ENCODE data around the gene PTP4A2. TPM values are rescaled to one million over a fixed set of nuclear protein-coding genes. Genes with fewer than 3 reads are reported as not detected.
A peak's percentile ranks its signal among the peaks of the same experiment; 100 is the strongest.

PTP4A2 gene
- total RNA-seq, 2 donors from 2014 or later = 269 to 384 TPM

DNA sequence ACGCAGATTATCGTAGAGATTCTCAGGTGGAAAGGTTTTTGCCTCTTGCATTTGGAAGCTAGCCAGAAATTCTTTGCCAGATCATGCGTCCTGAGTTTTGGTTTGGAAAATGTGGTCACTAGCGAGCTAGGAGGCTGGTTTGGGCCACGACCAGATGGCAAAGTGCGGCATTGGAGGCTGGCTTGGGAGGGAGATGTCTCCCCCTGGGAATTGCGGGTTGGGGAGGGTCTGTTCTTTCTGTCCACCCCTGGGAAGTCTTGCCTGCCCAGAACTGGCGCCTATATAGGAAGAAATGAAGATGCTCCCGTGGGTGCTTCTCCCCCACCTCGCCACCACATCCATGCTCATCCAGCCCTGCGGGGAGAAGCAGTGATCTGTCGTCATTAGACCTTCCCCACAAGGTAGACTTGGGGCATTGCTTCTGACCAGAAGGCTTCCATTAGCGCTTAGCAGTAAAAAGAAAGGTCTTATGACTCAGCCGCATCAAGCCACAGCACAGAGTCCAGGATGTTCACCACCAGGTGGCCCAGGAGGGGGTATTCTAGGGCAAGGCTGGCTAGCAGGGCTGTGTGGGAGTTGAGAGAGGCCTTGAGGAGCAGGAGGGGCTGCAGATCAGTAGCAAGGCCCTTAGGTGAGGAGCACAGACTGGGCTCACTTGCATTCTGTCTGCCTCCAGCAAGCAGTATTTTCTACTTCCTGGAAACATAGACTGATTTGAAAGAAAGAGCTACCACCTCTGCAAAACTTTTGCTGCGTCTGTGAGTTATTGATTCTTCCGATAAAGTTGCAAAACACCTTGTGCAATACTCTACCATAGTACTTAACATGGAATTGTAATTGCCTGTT, 1.5 kb upstream of the PTP4A2 start:
- Mint-ChIP-seq H3K36me3 (ENCODE audit: low read depth) (peaks cover 3% of the 10 kb centered on the region), H3K4me3 (peak overlapping the region; percentile 100), H3K27ac (peak overlapping the region; percentile 95), H3K4me1 (peaks cover 54% of the 10 kb centered on the region), H3K27me3 (no peaks in the 10 kb centered on the region)
- ATAC-seq = peak; percentile 40
- no peaks in the 10 kb centered on the region for H3K9me3 ChIP-seq (ENCODE audit: control insufficient read depth, low read length, poor library complexity, severe bottlenecking)
- DNase-seq = peak; percentile 54 to 65 (median 56)

DNA sequence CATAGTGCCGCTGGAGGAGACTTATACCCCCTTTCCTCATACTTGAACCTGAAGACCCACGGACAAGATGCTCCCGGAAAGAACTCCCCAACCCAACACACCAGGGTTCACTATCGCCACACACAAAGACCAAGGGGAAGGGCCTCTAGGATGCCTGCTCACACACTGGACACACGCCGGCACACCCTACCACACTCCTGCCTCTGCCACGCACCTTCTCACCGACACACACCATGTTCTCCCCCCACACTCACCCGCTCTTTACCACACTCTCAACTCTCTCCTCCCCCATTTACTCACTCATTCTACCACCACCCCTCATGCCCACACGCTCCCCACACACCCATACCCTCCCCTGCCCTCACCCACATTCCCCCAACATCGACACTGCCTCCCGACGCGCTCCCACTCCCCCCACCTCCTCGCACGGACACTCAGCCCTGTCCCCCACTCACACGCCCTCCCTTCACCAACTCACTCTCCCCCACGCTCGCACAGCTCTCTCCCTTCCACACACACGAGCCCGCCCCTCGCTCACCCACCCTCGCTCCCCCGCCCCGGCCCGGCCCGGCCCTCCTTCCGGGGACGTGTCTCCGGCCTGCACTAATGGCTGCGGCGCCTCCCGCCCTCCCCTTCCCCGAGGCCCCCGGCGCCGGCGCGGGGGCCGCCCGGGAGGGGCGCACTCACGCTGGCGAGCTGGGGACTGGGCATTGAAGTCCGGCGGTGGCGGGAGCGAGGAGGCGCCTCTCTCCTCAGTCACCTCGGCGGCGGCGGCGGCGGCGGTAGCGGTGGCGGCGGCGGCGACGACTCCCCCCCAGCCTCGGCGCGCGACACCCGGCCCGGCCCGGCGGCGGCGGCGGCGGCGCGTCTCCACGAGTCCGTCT, 626 bp downstream of the PTP4A2 start:
- Mint-ChIP-seq H3K27ac (peak overlapping the region; percentile 99), H3K4me3 (peak overlapping the region; percentile 100), H3K4me1 (peaks cover 61% of the 10 kb centered on the region), H3K27me3 (no peaks in the 10 kb centered on the region), H3K36me3 (ENCODE audit: low read depth) (peaks cover 3% of the 10 kb centered on the region)
- ATAC-seq (peak; percentile 60), DNase-seq (peak; percentile 59 to 79 (median 77))
- no peaks in the 10 kb centered on the region for H3K9me3 ChIP-seq (ENCODE audit: control insufficient read depth, low read length, poor library complexity, severe bottlenecking)

DNA sequence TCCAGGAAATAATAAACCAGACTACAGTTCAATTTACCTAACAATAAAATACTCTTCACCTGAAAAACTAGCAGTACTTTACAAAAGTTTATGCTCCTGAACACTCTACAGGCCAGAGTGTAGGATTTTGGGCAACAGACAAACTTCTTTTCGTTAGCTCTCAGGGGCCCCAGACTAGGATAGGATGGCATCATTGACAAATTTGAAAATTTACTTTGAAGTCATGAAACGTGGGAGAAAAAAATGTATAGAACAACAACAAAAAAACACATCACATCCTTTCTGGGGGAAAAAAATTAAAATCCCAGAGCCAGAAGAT, 1.2 kb downstream of the PTP4A2 start:
- Mint-ChIP-seq H3K27me3 (no peaks in the 10 kb centered on the region), H3K4me1 (peaks cover 63% of the 10 kb centered on the region), H3K36me3 (ENCODE audit: low read depth) (peaks cover 3% of the 10 kb centered on the region), H3K27ac (peak overlapping the region; percentile 99), H3K4me3 (peak overlapping the region; percentile 100)
- H3K9me3 ChIP-seq (ENCODE audit: control insufficient read depth, low read length, poor library complexity, severe bottlenecking) = no peaks in the 10 kb centered on the region
- ATAC-seq (no peak), DNase-seq (no peak)

DNA sequence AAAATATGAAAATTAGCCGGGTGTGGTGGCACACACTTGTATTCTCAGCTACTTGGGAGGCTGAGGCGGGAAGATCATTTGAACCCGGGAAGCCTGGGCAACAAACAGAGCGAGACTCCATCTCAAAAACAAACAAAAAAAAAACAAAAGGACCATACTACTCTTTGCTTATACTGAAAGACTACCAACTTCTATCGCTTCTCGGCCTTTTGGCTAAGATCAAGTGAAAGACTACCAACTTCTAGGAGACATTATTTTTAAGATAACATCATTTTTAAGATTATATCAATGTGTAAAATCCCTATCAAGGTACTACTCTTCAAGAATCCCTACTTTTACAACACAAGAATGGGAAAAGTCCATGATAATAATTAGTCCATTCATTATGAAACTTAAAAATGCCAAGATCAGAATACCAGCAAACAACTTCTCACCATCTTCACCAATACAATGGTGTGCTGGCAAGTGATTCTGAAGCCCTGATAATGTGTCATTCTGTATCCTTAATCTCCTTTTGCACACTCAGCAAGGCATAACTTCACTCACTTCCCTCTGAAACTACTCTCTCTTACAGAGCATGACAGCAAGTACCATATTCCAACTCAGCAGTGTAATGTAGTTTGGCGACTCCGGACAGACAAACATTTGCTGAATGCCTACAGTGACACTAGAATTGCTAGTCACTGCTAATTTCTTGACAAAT, 1.7 kb downstream of the PTP4A2 start:
- no peak for DNase-seq

DNA sequence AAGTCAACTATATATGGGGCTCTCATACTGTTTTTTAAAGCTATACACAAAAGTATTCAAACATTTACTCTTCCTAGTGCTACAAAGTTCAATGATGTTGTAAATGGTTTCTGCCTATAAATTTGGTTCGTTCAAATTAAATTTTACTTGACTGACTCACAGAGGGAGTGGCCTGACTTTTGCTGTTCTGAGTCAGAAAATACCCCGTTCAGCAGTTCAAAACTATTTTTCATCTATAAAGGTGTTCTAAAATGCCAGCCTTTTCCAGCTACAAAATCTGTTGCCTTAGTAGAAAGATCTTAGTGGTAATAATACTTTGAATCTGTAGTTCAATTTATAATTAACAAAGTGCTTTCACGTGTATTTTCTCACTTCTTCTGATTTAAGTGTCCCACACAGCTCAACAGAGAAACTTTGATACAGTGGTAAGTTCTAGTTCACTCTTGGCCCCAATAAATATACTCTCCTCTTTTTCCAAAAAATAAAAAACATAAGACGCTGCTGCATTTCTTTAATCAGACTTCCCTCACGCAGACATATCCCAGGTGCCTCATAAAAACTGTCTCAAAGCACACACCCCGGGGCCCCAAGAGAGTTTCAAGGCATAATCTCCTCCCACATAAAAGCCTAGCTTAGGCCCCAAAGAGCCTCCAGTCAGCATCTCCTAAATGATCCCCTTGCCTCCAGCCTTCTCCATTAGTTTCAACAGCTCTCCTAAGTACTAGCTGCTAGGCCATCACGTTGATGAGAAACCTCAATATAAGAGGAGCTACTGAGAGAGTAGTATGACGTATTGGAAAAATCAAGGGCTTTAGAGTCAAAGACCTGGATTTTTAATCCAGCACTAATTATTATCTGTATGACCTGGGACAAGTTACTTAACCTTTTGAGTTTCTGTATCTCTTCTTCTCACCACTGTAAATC, 3.2 kb downstream of the PTP4A2 start:
- Mint-ChIP-seq H3K36me3 (ENCODE audit: low read depth) (peaks cover 5% of the 10 kb centered on the region), H3K4me3 (peak overlapping the region; percentile 100), H3K27me3 (no peaks in the 10 kb centered on the region), H3K27ac (peak overlapping the region; percentile 99), H3K4me1 (peaks cover 70% of the 10 kb centered on the region)
- ATAC-seq (peak; percentile 19), DNase-seq (no peak)
- H3K9me3 ChIP-seq (ENCODE audit: control insufficient read depth, low read length, poor library complexity, severe bottlenecking) = no peaks in the 10 kb centered on the region

More for the DNA sequence above, 1.7 kb downstream of the PTP4A2 start:
- no peak for ATAC-seq
- peaks cover 67% of the 10 kb centered on the region for H3K4me1 Mint-ChIP-seq
- H3K4me3 Mint-ChIP-seq = peak overlapping the region; percentile 100
- no peaks in the 10 kb centered on the region for H3K27me3 Mint-ChIP-seq
- H3K36me3 Mint-ChIP-seq (ENCODE audit: low read depth) = peaks cover 3% of the 10 kb centered on the region
- no peaks in the 10 kb centered on the region for H3K9me3 ChIP-seq (ENCODE audit: control insufficient read depth, low read length, poor library complexity, severe bottlenecking)
- H3K27ac Mint-ChIP-seq = peak overlapping the region; percentile 99

DNA sequence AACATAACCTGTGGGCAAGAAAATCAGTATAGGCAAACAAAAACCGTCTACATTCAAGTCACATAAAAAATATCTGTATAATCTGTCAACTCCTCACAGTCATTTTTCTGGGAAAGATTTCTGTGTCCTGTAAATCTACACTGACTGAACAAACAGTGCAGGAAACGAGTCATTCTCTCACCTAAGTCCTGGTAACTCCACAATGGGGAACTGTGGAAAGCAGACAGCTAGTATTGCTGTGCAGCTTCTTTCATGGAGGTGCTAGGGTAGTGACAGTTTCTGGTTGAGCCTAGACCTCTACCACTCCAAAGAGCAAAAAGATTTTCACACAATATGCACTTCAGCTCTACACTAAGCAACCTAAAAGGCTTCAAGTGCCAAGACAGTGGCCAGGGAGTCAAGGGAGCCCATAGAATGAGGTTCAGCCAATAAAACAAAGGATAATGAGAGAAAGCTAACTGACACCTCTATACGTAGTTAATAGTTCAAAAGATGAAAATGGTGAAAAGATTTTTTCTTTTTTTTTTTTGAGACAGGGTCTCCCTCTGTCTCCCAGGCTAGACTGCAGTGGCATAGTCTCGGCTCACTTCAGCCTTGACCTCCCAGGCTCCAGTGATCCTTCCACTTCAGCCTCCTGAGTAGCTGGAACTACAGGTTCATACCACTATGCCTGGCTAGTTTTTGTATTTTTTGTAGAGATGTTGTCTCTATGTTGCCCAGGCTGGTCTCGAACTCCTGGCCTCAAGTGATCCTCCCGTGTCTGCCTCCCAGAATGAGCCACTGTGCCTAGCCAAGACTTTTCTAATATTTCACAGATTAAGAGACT, 5.5 kb downstream of the PTP4A2 start:
- ATAC-seq (no peak), DNase-seq (no peak)
- Mint-ChIP-seq H3K27me3 (no peaks in the 10 kb centered on the region), H3K36me3 (ENCODE audit: low read depth) (peaks cover 5% of the 10 kb centered on the region), H3K27ac (peak overlapping the region; percentile 99), H3K4me3 (peak overlapping the region; percentile 83), H3K4me1 (peaks cover 72% of the 10 kb centered on the region)
- H3K9me3 ChIP-seq (ENCODE audit: control insufficient read depth, low read length, poor library complexity, severe bottlenecking) = no peaks in the 10 kb centered on the region

DNA sequence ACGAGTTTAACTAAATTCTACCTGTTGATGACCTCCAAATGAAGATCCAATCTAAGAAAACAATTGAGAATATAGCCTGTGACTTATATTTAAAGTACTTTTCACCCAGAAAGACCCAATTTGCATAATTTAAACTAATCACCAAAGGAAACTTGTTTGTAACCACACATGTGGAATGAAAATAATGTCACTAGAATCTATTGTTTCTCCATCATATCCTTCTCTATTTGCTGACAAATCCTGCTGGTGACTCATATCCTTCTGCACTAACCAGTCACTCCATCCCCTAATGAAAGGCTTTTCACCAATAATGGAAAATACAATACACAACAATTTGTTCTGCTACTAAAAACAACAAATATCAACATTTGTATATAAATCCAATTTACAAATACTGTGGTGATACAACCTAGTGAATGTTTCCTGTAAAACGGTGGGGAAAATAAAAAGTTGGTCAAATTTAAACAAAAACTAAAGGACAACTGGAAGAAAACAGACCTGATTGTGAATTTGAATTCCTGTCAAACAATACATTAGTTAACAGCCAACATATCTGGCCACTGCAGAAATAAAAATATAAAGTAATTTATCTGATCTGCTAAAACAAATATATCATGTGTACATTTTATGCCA, 6.5 kb downstream of the PTP4A2 start:
- H3K27me3 Mint-ChIP-seq = no peaks in the 10 kb centered on the region
- peaks cover 74% of the 10 kb centered on the region for H3K4me1 Mint-ChIP-seq
- H3K27ac Mint-ChIP-seq = peak overlapping the region; percentile 99
- no peak for ATAC-seq
- DNase-seq = no peak
- H3K4me3 Mint-ChIP-seq = peak overlapping the region; percentile 88
- peaks cover 4% of the 10 kb centered on the region for H3K36me3 Mint-ChIP-seq (ENCODE audit: low read depth)
- no peaks in the 10 kb centered on the region for H3K9me3 ChIP-seq (ENCODE audit: control insufficient read depth, low read length, poor library complexity, severe bottlenecking)

DNA sequence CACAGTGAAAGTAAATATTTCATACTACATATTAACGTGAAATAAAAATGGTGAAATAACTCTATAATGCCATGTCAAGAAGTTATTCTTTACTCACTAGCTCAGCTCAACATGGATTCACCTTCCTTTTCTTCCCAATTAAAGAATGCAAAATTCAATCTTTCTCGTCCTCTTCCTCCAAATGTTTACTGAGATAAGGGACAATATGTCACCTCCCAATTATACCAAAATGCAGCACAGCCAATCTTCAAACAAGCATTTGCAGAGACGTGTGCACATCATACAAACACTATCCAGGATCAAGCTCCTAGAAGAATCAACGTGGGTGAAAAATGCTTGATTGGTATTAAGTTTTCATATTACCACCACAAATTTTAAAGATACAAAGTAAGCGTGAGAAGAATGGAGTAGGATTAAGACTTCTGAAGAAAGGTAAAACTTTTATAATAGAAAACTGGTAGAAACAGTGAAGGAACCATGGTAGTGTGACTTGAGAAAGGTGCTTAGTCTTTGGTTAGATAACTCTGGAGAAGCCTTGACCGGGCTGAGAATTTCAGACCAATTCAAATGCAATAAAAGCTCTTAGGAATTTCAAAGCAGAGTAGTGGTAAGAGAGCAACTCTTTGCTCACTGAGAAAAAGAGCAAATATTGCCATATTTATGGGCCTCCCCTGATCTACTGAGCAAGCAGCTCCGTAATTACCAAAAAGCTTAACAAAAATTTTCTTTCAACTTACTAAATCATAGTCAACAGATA, 7.2 kb downstream of the PTP4A2 start:
- Mint-ChIP-seq H3K4me3 (peak overlapping the region; percentile 88), H3K27ac (peak overlapping the region; percentile 99), H3K27me3 (no peaks in the 10 kb centered on the region), H3K36me3 (ENCODE audit: low read depth) (peaks cover 4% of the 10 kb centered on the region), H3K4me1 (peaks cover 75% of the 10 kb centered on the region)
- ATAC-seq (no peak), DNase-seq (no peak)
- no peaks in the 10 kb centered on the region for H3K9me3 ChIP-seq (ENCODE audit: control insufficient read depth, low read length, poor library complexity, severe bottlenecking)

DNA sequence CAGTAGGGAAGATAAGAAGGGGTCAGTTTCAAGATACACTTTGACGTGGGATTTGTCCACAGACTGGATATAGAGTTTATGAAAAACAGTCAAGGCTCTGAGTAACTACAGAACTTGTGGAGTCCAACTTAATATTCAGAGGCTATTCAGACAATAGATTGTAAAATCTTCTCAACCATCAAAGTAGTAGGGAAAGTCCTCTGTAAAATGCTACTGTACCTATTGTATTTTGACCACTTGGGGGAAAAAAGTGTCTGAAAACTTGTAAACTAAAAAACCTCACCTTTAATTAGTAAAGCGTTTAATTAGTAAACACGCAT, 10.5 kb downstream of the PTP4A2 start:
- no peaks in the 10 kb centered on the region for H3K9me3 ChIP-seq (ENCODE audit: control insufficient read depth, low read length, poor library complexity, severe bottlenecking)
- Mint-ChIP-seq H3K27me3 (no peaks in the 10 kb centered on the region), H3K4me3 (peak overlapping the region; percentile 90), H3K36me3 (ENCODE audit: low read depth) (peaks cover 4% of the 10 kb centered on the region), H3K27ac (peak overlapping the region; percentile 95), H3K4me1 (peaks cover 66% of the 10 kb centered on the region)
- ATAC-seq (no peak), DNase-seq (no peak)

DNA sequence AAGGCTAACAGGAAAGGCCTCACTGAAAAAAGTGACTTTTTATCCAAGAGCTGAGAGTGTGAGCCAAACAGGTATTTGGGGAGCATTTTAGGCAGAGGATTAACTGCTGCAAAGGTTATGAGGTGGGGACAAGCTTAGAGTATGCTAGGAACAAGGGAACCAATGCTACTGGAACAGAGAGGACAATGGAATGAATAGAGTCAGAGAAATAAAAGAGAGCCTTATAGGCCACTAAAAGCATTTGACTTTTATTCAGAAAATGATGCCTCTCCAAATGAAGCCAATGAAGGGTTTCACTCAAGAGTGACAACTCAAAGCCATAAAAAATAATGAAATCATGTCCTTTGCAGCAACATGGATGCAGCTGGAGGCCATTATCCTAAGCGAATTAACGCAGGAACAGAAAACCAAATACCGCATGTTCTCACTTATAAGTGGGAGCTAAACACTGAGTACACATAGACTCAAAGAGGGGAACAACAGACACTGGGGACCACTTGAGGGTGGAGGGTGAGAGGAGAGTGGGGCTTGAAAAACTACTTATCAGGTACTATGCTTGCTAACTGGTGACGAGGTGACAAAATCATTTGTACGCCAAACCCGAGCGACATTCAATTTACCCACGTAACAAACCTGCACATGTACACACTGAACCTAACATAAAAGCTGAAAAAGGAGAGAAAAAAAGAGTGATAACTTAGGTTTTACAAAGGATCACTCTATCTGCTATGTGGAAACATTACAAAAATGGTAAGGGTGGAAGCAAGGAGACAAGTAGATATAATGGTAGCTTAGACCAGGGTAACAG, 11.1 kb downstream of the PTP4A2 start:
- peaks cover 4% of the 10 kb centered on the region for H3K36me3 Mint-ChIP-seq (ENCODE audit: low read depth)
- no peaks in the 10 kb centered on the region for H3K27me3 Mint-ChIP-seq
- H3K4me1 Mint-ChIP-seq = peaks cover 63% of the 10 kb centered on the region
- DNase-seq (no peak), ATAC-seq (no peak)
- H3K27ac Mint-ChIP-seq = peak overlapping the region; percentile 95
- H3K9me3 ChIP-seq (ENCODE audit: control insufficient read depth, low read length, poor library complexity, severe bottlenecking) = no peaks in the 10 kb centered on the region
- H3K4me3 Mint-ChIP-seq = peak overlapping the region; percentile 90

Measured in T-helper 17 cell (primary cell).